GM18861 (cell line): Measurements from ENCODE around the gene ZNF681.
"Not testable (repeated sequence)": the region's sequence is repeated elsewhere in the genome, so short reads cannot be mapped to it uniquely, and the experiment has no call there.

Experiments used
- ATAC-seq: cut with Tn5 transposase; IDR thresholded peaks from one replicate; pipeline ENCODE4 v1.9.1; 2021; ENCODE audit not compliant: unreplicated experiment

Gene ZNF681

DNA sequence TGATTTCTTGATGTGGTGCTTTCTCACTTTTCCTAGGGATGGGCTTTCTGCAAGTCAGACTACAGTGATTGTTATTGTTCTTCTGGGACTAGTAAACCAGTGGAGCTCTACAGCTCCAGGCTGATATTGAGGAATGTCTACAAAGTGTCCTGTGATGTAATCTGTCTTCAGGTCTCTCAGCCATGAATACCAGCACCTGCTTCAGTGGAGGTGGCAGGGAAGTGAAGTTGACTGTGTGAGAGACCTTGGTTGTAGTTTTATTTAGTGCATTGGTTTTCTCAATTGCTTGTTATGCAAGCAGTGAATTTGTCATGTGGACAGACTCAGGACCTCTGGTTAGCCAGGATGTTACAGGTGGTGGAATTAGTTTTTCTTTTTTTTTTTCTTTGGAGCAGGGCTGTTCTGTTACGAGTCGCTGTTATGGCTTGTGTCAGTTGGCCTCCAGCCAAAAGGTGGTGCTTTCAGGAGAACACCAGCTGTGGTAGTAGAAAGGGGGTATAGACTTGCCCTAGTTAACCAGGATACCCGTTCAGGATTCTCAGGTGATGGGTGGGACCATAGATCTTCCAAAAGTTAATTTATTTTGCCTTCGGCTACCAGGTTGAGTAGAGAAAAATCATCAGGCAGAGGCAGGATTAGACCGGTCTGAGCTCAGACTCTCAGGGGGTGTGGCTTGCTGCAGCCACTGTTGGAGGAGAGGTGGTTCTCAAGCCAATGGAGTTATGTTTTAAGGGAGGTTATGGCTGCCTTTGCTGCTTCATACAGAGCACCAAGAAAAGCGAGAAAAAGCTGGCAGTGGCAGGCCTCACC lies 59.8 kb downstream of the ZNF681 start:
- ATAC-seq, result no peak

DNA sequence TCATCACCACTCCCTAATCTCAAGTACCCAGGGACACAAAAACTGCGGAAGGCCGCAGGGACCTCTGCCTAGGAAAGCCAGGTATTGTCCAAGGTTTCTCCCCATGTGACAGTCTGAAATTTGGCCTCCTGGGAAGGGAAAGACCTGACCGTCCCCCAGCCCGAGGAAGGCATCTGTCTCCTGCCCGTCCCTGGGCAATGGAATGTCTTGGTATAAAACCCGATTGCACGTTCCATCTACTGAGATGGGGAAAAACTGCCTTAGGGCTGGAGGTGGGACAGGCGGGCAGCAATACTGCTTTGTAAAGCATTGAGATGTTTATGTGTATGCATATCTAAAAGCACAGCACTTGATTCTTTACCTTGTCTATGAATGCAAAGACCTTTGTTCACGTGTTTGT lies 65.8 kb downstream of the ZNF681 start:
- not testable (repeated sequence) for ATAC-seq
